Activated CD8-positive, alpha-beta memory T cell treated with anti-CD3 and anti-CD28 coated beads for 36 hours (primary cell): Measurements from ENCODE around the gene SOWAHC. TPM values are rescaled to one million over a fixed set of nuclear protein-coding genes. Genes with fewer than 3 reads are reported as not detected.

Experiments used
- total RNA-seq, 2 experiments: library from RNA; stranded (reverse); gene quantifications; one replicate each; pipeline ENCODE4 v1.2.3, GENCODE V29; 2021

The SOWAHC gene
- total RNA-seq, 2 experiments from 2014 or later = 0.06 to 0.19 TPM

Other genes starting within 250 kb of the SOWAHC start
- under 1 TPM; 0.17 to 0.65 TPM for gene SEPTIN10, start 398 bp upstream of the SOWAHC start, total RNA-seq
- gene RGPD5, start 179.9 kb downstream of the SOWAHC start, total RNA-seq = 10 to 100 TPM; 37.7 to 38.1 TPM